GM19455 (cell line): ENCODE results near the gene AKR7A2.

Experiments used
- ATAC-seq: cut with Tn5 transposase; IDR thresholded peaks from one replicate; pipeline ENCODE4 v1.9.1; 2021; ENCODE audit not compliant: unreplicated experiment

Gene AKR7A2

GRCh38 chr1:19343617-19344350 lies 31.8 kb upstream of the AKR7A2 start:
- ATAC-seq = no peak

GRCh38 chr1:19342894-19343616 lies 31.1 kb upstream of the AKR7A2 start:
- ATAC-seq = no peak

- no peak for ATAC-seq
These were observed 30.3 kb upstream of the AKR7A2 start for GRCh38 chr1:19342062-19342750.

- ATAC-seq = no peak
These were observed 29.5 kb upstream of the AKR7A2 start for GRCh38 chr1:19341201-19342061.

- no peak for ATAC-seq
These were observed 28.5 kb upstream of the AKR7A2 start for GRCh38 chr1:19340387-19340937.

GRCh38 chr1:19339214-19339861 lies 27.4 kb upstream of the AKR7A2 start:
- ATAC-seq = no peak

- no peak for ATAC-seq
These were observed 26.4 kb upstream of the AKR7A2 start for GRCh38 chr1:19338323-19338762.

GRCh38 chr1:19337289-19337688 lies 25.3 kb upstream of the AKR7A2 start:
- no peak for ATAC-seq

- no peak for ATAC-seq
These were observed 24.6 kb upstream of the AKR7A2 start for GRCh38 chr1:19336543-19336942.

GRCh38 chr1:19333587-19334354 lies 21.8 kb upstream of the AKR7A2 start:
- no peak for ATAC-seq

GRCh38 chr1:19332832-19333231 lies 20.9 kb upstream of the AKR7A2 start:
- ATAC-seq = no peak

GRCh38 chr1:19331262-19331878 lies 19.4 kb upstream of the AKR7A2 start:
- ATAC-seq = no peak

- ATAC-seq = no peak
These were observed 18.6 kb upstream of the AKR7A2 start for GRCh38 chr1:19330449-19331135.

GRCh38 chr1:19329611-19330010 lies 17.7 kb upstream of the AKR7A2 start:
- ATAC-seq = no peak

- no peak for ATAC-seq
These were observed 17.2 kb upstream of the AKR7A2 start for GRCh38 chr1:19329188-19329587.

GRCh38 chr1:19328486-19328885 lies 16.5 kb upstream of the AKR7A2 start:
- no peak for ATAC-seq

GRCh38 chr1:19327736-19328135 lies 15.8 kb upstream of the AKR7A2 start:
- ATAC-seq = no peak

GRCh38 chr1:19327301-19327700 lies 15.4 kb upstream of the AKR7A2 start:
- ATAC-seq = no peak

GRCh38 chr1:19326748-19327065 lies 14.8 kb upstream of the AKR7A2 start:
- ATAC-seq = no peak
